Effector memory CD8-positive, alpha-beta T cell (primary cell): ENCODE data around the gene PDZD2.

Source experiments
- ATAC-seq: fragments of 150-1000 bp; cut with Tn5 transposase; replicated peaks from 2 replicates; pipeline ENCODE4 v1.10.0; 2021; ENCODE audit warnings: mild to moderate bottlenecking, moderate library complexity
- DNase-seq, 3 experiments: peaks; one replicate each; pipeline ENCODE4 v3.0.0; 2021
- H3K27ac Mint-ChIP-seq, 2 donors: one replicate each; pipeline ENCODE4 v1.8.0; 2022; ENCODE audit warnings: mild to moderate bottlenecking in 2 of 2, mixed read lengths in 2 of 2, moderate library complexity in 2 of 2
- H3K27me3 Mint-ChIP-seq, 2 donors: one replicate each; pipeline ENCODE4 v1.8.0; 2022; ENCODE audit warnings: mixed read lengths in 2 of 2
- H3K36me3 Mint-ChIP-seq: one replicate; pipeline ENCODE4 v1.8.0; 2022; ENCODE audit warnings: mild to moderate bottlenecking, moderate library complexity, mixed read lengths; ENCODE audit not compliant: insufficient read depth
- H3K4me1 Mint-ChIP-seq, 2 donors: one replicate each; pipeline ENCODE4 v1.8.0; 2022; ENCODE audit warnings: low read depth in 2 of 2, mixed read lengths in 2 of 2
- H3K4me3 Mint-ChIP-seq, 2 donors: one replicate each; pipeline ENCODE4 v1.8.0; 2022; ENCODE audit warnings: mild to moderate bottlenecking in 2 of 2, mixed read lengths in 2 of 2, moderate library complexity in 2 of 2
- H3K9me3 Mint-ChIP-seq, 2 donors: one replicate each; pipeline ENCODE4 v1.8.0; 2022; ENCODE audit warnings: mixed read lengths in 2 of 2

PDZD2 gene

GRCh38 chr5:32143617-32144377 lies 504.9 kb downstream of the PDZD2 start:
- DNase-seq = no peak
- peaks cover 30 to 62% of the 10 kb centered on the region in 2 donors for H3K4me1 Mint-ChIP-seq
- H3K27ac Mint-ChIP-seq = peak overlapping the region; percentile 63 to 79

GRCh38 chr5:32144378-32145207 lies 505.7 kb downstream of the PDZD2 start:
- Mint-ChIP-seq H3K36me3 (peaks cover 26% of the 10 kb centered on the region), H3K27me3 (no peaks in the 10 kb centered on the region), H3K4me3 (peak overlapping the region in 1 of 2 donors; percentile 18), H3K4me1 (peaks cover 30 to 62% of the 10 kb centered on the region in 2 donors), H3K27ac (peak overlapping the region; percentile 63 to 79), H3K9me3 (no peaks in the 10 kb centered on the region)
- DNase-seq = no peak
- no peak for ATAC-seq

More at GRCh38 chr5:32143617-32144377, 504.9 kb downstream of the PDZD2 start:
- no peak for ATAC-seq
- Mint-ChIP-seq H3K9me3 (no peaks in the 10 kb centered on the region), H3K27me3 (no peaks in the 10 kb centered on the region), H3K36me3 (peaks cover 26% of the 10 kb centered on the region), H3K4me3 (no peak overlapping the region)

GRCh38 chr5:32145378-32145777 lies 506.4 kb downstream of the PDZD2 start:
- ATAC-seq (no peak), DNase-seq (no peak)
- Mint-ChIP-seq H3K9me3 (no peaks in the 10 kb centered on the region), H3K4me1 (peaks cover 28 to 57% of the 10 kb centered on the region in 2 donors), H3K27ac (peak overlapping the region; percentile 67 to 79), H3K4me3 (peak overlapping the region in 1 of 2 donors; percentile 38), H3K27me3 (no peaks in the 10 kb centered on the region), H3K36me3 (peaks cover 21% of the 10 kb centered on the region)

DNA sequence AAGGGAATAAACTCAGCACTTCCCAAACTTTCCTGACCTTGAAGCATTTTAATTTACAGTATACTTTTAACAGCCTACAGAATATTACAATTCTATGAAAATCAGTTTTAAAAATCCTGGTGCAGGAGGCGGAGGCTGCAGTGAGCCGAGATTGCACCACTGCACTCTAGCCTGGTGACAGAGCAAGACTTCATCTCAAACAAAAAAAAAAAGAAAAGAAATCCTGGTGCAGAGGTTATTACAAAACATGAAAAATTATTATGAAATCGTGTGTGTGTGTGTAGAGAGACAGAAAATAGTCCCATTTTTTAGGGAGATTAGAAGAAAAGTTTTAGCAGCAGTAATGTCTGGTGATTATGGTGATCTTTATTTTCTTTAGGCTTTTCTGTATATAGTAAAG lies 508.3 kb downstream of the PDZD2 start:
- DNase-seq (no peak), ATAC-seq (no peak)
- Mint-ChIP-seq H3K27ac (peak overlapping the region in 1 of 2 donors; percentile 81), H3K4me3 (peak overlapping the region in 1 of 2 donors; percentile 42), H3K27me3 (no peaks in the 10 kb centered on the region), H3K4me1 (peaks cover 31 to 64% of the 10 kb centered on the region in 2 donors), H3K36me3 (peaks cover 10% of the 10 kb centered on the region), H3K9me3 (no peaks in the 10 kb centered on the region)

DNA sequence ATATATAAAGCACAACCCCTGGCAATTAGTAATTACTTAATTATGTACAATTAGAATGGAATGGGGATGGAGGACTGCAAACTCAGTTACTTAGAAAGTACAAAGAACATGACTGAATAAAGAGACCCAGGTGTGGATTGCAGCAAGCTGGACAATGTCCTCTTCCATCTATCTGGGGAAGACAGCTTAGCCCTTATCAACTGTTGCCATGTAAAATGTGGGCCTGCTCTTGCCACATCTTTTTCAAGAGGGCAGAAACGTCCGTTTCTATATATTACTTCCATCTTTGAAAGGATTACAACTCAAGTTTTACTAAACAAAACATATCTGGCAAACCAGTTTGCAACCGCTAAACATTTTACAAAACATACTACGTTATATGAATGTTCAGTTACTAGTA lies 509.0 kb downstream of the PDZD2 start:
- Mint-ChIP-seq H3K4me3 (peak overlapping the region; percentile 13 to 41), H3K27ac (peak overlapping the region in 1 of 2 donors; percentile 20), H3K27me3 (no peaks in the 10 kb centered on the region), H3K4me1 (peaks cover 32 to 69% of the 10 kb centered on the region in 2 donors), H3K36me3 (peaks cover 10% of the 10 kb centered on the region), H3K9me3 (no peaks in the 10 kb centered on the region)
- DNase-seq (no peak), ATAC-seq (no peak)

- Mint-ChIP-seq H3K27ac (peak overlapping the region in 1 of 2 donors; percentile 31), H3K9me3 (no peaks in the 10 kb centered on the region), H3K36me3 (peaks cover 10% of the 10 kb centered on the region), H3K4me3 (peak overlapping the region in 1 of 2 donors; percentile 13), H3K27me3 (no peaks in the 10 kb centered on the region), H3K4me1 (peaks cover 32 to 73% of the 10 kb centered on the region in 2 donors)
- ATAC-seq = no peak
- DNase-seq = no peak
Measured at GRCh38 chr5:32150366-32150765, 511.4 kb downstream of the PDZD2 start.

DNA sequence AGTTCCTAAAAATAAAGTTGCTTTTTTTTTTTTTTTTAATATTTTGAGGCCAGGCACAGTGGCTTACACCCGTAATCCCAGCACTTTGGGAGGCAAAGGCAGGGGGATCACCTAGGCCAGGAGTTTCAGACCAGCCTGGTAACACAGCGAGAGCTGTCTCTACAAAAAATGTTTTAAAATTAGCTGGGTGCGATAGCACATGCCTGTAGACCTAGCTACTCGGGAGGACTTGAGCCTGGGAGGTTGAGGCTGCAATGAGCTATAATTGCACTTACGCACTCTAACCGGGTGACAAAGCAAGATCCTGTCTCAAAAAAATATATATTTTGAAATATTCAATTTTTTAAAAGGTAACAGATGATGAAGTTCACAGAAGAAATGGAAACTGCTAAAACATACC lies 512.3 kb downstream of the PDZD2 start:
- no peaks in the 10 kb centered on the region for H3K9me3 Mint-ChIP-seq
- no peaks in the 10 kb centered on the region for H3K27me3 Mint-ChIP-seq
- H3K36me3 Mint-ChIP-seq = peaks cover 14% of the 10 kb centered on the region
- H3K4me1 Mint-ChIP-seq = peaks cover 30 to 69% of the 10 kb centered on the region in 2 donors
- H3K27ac Mint-ChIP-seq = no peak overlapping the region
- no peak for ATAC-seq
- H3K4me3 Mint-ChIP-seq = no peak overlapping the region
- DNase-seq = no peak

DNA sequence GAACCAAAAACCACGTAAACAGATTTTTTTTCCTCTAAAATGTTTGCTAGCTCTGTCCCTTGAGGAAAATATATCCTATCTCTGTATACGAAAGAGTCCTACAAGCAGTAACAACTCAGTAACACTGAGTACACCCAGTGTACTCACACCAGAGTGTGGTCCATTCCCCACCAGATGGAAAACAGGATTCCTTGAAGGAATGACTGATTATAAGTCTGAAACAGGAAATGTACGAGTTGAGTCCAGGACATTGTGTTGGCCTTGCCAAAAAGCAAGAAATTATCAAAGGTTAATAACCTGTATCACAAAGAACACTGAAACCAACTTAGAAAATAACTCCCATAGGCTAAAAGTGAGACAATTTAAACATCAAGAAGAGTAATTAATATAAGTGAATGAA lies 514.8 kb downstream of the PDZD2 start:
- peak overlapping the region; percentile 22 to 55 for H3K4me3 Mint-ChIP-seq
- ATAC-seq (no peak), DNase-seq (no peak)
- peak overlapping the region in 1 of 2 donors; percentile 4 for H3K27ac Mint-ChIP-seq
- peaks cover 31 to 57% of the 10 kb centered on the region in 2 donors for H3K4me1 Mint-ChIP-seq
- H3K36me3 Mint-ChIP-seq = peaks cover 17% of the 10 kb centered on the region
- H3K9me3 Mint-ChIP-seq = no peaks in the 10 kb centered on the region
- no peaks in the 10 kb centered on the region for H3K27me3 Mint-ChIP-seq

- Mint-ChIP-seq H3K27me3 (no peaks in the 10 kb centered on the region), H3K36me3 (peaks cover 15% of the 10 kb centered on the region), H3K4me3 (no peak overlapping the region), H3K9me3 (no peaks in the 10 kb centered on the region), H3K4me1 (peaks cover 26 to 47% of the 10 kb centered on the region in 2 donors), H3K27ac (peak overlapping the region in 1 of 2 donors; percentile 29)
- DNase-seq = no peak
- ATAC-seq = no peak
Measured at GRCh38 chr5:32155211-32155610, 516.3 kb downstream of the PDZD2 start.

- H3K9me3 Mint-ChIP-seq = no peaks in the 10 kb centered on the region
- no peaks in the 10 kb centered on the region for H3K27me3 Mint-ChIP-seq
- H3K4me3 Mint-ChIP-seq = peak overlapping the region in 1 of 2 donors; percentile 5
- no peak for DNase-seq
- H3K27ac Mint-ChIP-seq = no peak overlapping the region
- no peak for ATAC-seq
- H3K36me3 Mint-ChIP-seq = peaks cover 22% of the 10 kb centered on the region
- peaks cover 31 to 49% of the 10 kb centered on the region in 2 donors for H3K4me1 Mint-ChIP-seq
Measured at GRCh38 chr5:32156635-32157034, 517.7 kb downstream of the PDZD2 start.

- no peaks in the 10 kb centered on the region for H3K27me3 Mint-ChIP-seq
- no peaks in the 10 kb centered on the region for H3K9me3 Mint-ChIP-seq
- ATAC-seq (no peak), DNase-seq (no peak)
- H3K4me3 Mint-ChIP-seq = no peak overlapping the region
- peaks cover 30 to 46% of the 10 kb centered on the region in 2 donors for H3K4me1 Mint-ChIP-seq
- H3K36me3 Mint-ChIP-seq = peaks cover 22% of the 10 kb centered on the region
- no peak overlapping the region for H3K27ac Mint-ChIP-seq
Measured at GRCh38 chr5:32157078-32157477, 518.1 kb downstream of the PDZD2 start.

DNA sequence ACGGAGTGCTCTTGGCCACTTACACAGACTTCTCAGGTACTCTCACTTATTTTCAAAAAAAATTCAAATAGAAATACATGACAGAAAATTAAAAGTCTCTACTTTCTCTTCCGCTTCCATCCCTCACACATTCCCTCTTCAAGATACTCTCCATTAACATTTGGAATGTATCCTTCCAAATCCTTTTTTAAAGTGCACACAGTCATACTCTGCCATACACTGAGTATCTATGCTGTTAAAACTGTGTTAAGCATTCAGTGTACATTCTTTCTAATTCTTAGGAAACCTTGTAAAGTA lies 519.7 kb downstream of the PDZD2 start:
- Mint-ChIP-seq H3K36me3 (peaks cover 27% of the 10 kb centered on the region), H3K27me3 (no peaks in the 10 kb centered on the region), H3K27ac (no peak overlapping the region), H3K4me3 (no peak overlapping the region), H3K4me1 (peaks cover 26 to 36% of the 10 kb centered on the region in 2 donors), H3K9me3 (no peaks in the 10 kb centered on the region)
- no peak for ATAC-seq
- no peak for DNase-seq

GRCh38 chr5:32159328-32160072 lies 520.6 kb downstream of the PDZD2 start:
- H3K27me3 Mint-ChIP-seq = no peaks in the 10 kb centered on the region
- peak overlapping the region in 1 of 2 donors; percentile 22 for H3K27ac Mint-ChIP-seq
- peaks cover 27% of the 10 kb centered on the region for H3K36me3 Mint-ChIP-seq
- peaks cover 26 to 32% of the 10 kb centered on the region in 2 donors for H3K4me1 Mint-ChIP-seq
- H3K9me3 Mint-ChIP-seq = no peaks in the 10 kb centered on the region
- DNase-seq (no peak), ATAC-seq (peak; percentile 61)
- H3K4me3 Mint-ChIP-seq = peak overlapping the region in 1 of 2 donors; percentile 48
